K562 (cell line): Measurements from ENCODE around the gene CACNA1E. TPM values are rescaled to one million over a fixed set of nuclear protein-coding genes. Genes with fewer than 3 reads are reported as not detected.

ENCODE experiments used
- ADNP ChIP-seq: fragments of 200-800 bp; sonication (Bioruptor generic); IDR thresholded peaks from 2 replicates; pipeline ENCODE4 v1.6.1; 2016; ENCODE audit warnings: missing genetic modification characterization, missing compliant biosample characterization
- ARNT ChIP-seq, 2 experiments: fragments of 450-650 bp; IDR thresholded peaks; 2 replicates each; pipeline ENCODE4 v1.6.1; 2016; ENCODE audit warnings: mild to moderate bottlenecking in 1 of 2
- ESRRA ChIP-seq: fragments of 450-650 bp; IDR thresholded peaks from 2 replicates; pipeline ENCODE4 v1.6.1; 2014; ENCODE audit warnings: low read depth, mild to moderate bottlenecking, moderate library complexity, borderline replicate concordance
- GATAD2A ChIP-seq: fragments of 450-650 bp; IDR thresholded peaks from 2 replicates; pipeline ENCODE4 v1.6.1; 2017
- MAZ ChIP-seq, 2 experiments: fragments of 450-650 bp in 1 of 2; sonication (generic) in 1 of 2; formaldehyde crosslinking; IDR thresholded peaks in 1 of 2; conservative IDR thresholded peaks in 1 of 2; 2 replicates each; pipeline versions ENCODE4 v1.4.0 to v1.5.0; 2020; ENCODE audit warnings: mild to moderate bottlenecking in 1 of 2, missing genetic modification reagents in 1 of 2
- PHF21A ChIP-seq: fragments of 450-650 bp; IDR thresholded peaks from 2 replicates; pipeline ENCODE4 v1.6.1; 2017; ENCODE audit warnings: low read depth, borderline replicate concordance
- POLR3G ChIP-seq: IDR thresholded peaks from 2 replicates; pipeline ENCODE4 v1.6.1; 2011; ENCODE audit not compliant: insufficient read length, insufficient replicate concordance; ENCODE audit errors: extremely low read depth
- POU5F1 ChIP-seq: fragments of 150-350 bp; IDR thresholded peaks from 2 replicates; pipeline ENCODE4 v1.6.1; 2014; ENCODE audit warnings: borderline replicate concordance, low read length, low read depth, mild to moderate bottlenecking; ENCODE audit not compliant: partially characterized antibody
- PRMT5 ChIP-seq: sonication (generic); formaldehyde crosslinking; IDR thresholded peaks from 2 replicates; pipeline ENCODE4 v1.5.0; 2020; ENCODE audit warnings: missing genetic modification reagents
- SIX5 ChIP-seq, 2 experiments: IDR thresholded peaks; 2 replicates each; pipeline ENCODE4 v1.6.1; 2011; ENCODE audit warnings: low read length in 2 of 2, borderline replicate concordance in 1 of 2, low read depth in 1 of 2, mild to moderate bottlenecking in 1 of 2, moderate library complexity in 1 of 2; ENCODE audit not compliant: insufficient read depth in 1 of 2
- THAP7 ChIP-seq: fragments of 250-450 bp; sonication (Bioruptor Pico); IDR thresholded peaks from 2 replicates; pipeline ENCODE4 v1.5.0; 2021
- TRIM28 ChIP-seq: fragments of 450-650 bp; IDR thresholded peaks from 2 replicates; pipeline ENCODE4 v1.6.1; 2017
- ZNF175 ChIP-seq: fragments of 200-800 bp; sonication (Bioruptor generic); IDR thresholded peaks from 2 replicates; pipeline ENCODE4 v1.6.1; 2016; ENCODE audit warnings: low read depth, mild to moderate bottlenecking, missing genetic modification characterization, missing compliant biosample characterization
- ZNF263 ChIP-seq: sonication (generic); formaldehyde crosslinking; IDR thresholded peaks from 2 replicates; pipeline ENCODE4 v1.8.0; 2022; ENCODE audit warnings: mild to moderate bottlenecking, missing genetic modification reagents, borderline replicate concordance
- ZNF696 ChIP-seq: fragments of 250-450 bp; sonication (Bioruptor Pico); conservative IDR thresholded peaks from 2 replicates; pipeline ENCODE4 v1.4.0; 2020; ENCODE audit warnings: mild to moderate bottlenecking, moderate library complexity
- polyA plus RNA-seq, 8 experiments: library from polyadenylated mRNA; depleted of rRNA in 4 of 8; stranded (reverse) in 5 of 8; unstranded in 3 of 8; fragments of >200 nt; fragmentation: Nextera tagmentation in 2 of 8; fragmentation: Illumina TruSeq in 1 of 8; extraction: Ambion mirVana in 2 of 8; extraction: Trizol in 1 of 8; gene quantifications; 2 replicates each; pipeline versions ENCODE4 v1.2.1 to v1.2.3, GENCODE V29; 2011 to 2014; ENCODE audit warnings: inconsistent platforms in 1 of 8, missing spikeins in 1 of 8
- total RNA-seq, 7 experiments: library from RNA; depleted of rRNA in 6 of 7; stranded (reverse); fragments of >200 nt in 6 of 7; fragmentation: Illumina TruSeq in 2 of 7; extraction: Trizol in 2 of 7; gene quantifications; 2 replicates each; pipeline versions ENCODE4 v1.2.1 to v1.2.3, GENCODE V29; 2011 to 2021; ENCODE audit warnings: low replicate concordance in 1 of 7
- TF ChIP-seq, protein P1 (sequence below): fragments of 250-450 bp; sonication (Bioruptor Pico); IDR thresholded peaks from 2 replicates; pipeline ENCODE4 v1.4.0; 2020
- TF ChIP-seq, protein P2 (sequence below): fragments of 450-650 bp; formaldehyde crosslinking; conservative IDR thresholded peaks from 2 replicates; pipeline ENCODE4 v1.4.0; 2022; ENCODE audit warnings: mild to moderate bottlenecking, missing genetic modification characterization

CACNA1E gene
- total and polyA plus RNA-seq, 9 of the 15 experiments (the other 6 are each of a cell fraction or from before 2014, with no cell fraction given), result under 0.01 to 0.04 TPM; not detected in 7

GRCh38 chr1:181469829-181470228, 13.5 kb upstream of the CACNA1E start (continued):
- TF ChIP-seq, protein P1, sequence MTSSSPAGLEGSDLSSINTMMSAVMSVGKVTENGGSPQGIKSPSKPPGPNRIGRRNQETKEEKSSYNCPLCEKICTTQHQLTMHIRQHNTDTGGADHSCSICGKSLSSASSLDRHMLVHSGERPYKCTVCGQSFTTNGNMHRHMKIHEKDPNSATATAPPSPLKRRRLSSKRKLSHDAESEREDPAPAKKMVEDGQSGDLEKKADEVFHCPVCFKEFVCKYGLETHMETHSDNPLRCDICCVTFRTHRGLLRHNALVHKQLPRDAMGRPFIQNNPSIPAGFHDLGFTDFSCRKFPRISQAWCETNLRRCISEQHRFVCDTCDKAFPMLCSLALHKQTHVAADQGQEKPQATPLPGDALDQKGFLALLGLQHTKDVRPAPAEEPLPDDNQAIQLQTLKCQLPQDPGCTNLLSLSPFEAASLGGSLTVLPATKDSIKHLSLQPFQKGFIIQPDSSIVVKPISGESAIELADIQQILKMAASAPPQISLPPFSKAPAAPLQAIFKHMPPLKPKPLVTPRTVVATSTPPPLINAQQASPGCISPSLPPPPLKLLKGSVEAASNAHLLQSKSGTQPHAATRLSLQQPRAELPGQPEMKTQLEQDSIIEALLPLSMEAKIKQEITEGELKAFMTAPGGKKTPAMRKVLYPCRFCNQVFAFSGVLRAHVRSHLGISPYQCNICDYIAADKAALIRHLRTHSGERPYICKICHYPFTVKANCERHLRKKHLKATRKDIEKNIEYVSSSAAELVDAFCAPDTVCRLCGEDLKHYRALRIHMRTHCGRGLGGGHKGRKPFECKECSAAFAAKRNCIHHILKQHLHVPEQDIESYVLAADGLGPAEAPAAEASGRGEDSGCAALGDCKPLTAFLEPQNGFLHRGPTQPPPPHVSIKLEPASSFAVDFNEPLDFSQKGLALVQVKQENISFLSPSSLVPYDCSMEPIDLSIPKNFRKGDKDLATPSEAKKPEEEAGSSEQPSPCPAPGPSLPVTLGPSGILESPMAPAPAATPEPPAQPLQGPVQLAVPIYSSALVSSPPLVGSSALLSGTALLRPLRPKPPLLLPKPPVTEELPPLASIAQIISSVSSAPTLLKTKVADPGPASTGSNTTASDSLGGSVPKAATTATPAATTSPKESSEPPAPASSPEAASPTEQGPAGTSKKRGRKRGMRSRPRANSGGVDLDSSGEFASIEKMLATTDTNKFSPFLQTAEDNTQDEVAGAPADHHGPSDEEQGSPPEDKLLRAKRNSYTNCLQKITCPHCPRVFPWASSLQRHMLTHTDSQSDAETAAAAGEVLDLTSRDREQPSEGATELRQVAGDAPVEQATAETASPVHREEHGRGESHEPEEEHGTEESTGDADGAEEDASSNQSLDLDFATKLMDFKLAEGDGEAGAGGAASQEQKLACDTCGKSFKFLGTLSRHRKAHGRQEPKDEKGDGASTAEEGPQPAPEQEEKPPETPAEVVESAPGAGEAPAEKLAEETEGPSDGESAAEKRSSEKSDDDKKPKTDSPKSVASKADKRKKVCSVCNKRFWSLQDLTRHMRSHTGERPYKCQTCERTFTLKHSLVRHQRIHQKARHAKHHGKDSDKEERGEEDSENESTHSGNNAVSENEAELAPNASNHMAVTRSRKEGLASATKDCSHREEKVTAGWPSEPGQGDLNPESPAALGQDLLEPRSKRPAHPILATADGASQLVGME (CRISPR knock-in tag), result no peak
- TF ChIP-seq POU5F1, result no peak
- TF ChIP-seq ZNF263 (CRISPR knock-in tag), result peak; percentile 55; the same call in 1 of the 2 replicates
- TF ChIP-seq, protein P2, sequence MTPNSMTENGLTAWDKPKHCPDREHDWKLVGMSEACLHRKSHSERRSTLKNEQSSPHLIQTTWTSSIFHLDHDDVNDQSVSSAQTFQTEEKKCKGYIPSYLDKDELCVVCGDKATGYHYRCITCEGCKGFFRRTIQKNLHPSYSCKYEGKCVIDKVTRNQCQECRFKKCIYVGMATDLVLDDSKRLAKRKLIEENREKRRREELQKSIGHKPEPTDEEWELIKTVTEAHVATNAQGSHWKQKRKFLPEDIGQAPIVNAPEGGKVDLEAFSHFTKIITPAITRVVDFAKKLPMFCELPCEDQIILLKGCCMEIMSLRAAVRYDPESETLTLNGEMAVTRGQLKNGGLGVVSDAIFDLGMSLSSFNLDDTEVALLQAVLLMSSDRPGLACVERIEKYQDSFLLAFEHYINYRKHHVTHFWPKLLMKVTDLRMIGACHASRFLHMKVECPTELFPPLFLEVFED (CRISPR knock-in tag), result peak; percentile 68; the same call in 1 of the 2 replicates
- no peak for TF ChIP-seq SIX5 (IDR thresholded peaks at IDR 0.05; ENCODE audit: borderline replicate concordance in 1 of 2, insufficient read depth in 1 of 2, low read depth in 1 of 2, low read length in 2 of 2)
- no peak for TF ChIP-seq ESRRA
- TF ChIP-seq THAP7 (CRISPR knock-in tag), result no peak
- no peak for TF ChIP-seq POLR3G
- TF ChIP-seq ZNF696 (CRISPR knock-in tag), result no peak
- peak; percentile 43; the same call in 1 of the 2 replicates for TF ChIP-seq PHF21A
- TF ChIP-seq ARNT (IDR thresholded peaks at IDR 0.05), result 0 out of 4 replicates have a peak, but pooled peaks of 1 of the 2 experiments have one; percentile 42
- no peak for TF ChIP-seq PRMT5 (CRISPR knock-in tag)
- TF ChIP-seq ADNP, result no peak
- TF ChIP-seq TRIM28, result no peak
- peak; percentile 13 to 58; a peak in 1 of 4 replicates for TF ChIP-seq MAZ (CRISPR knock-in tag; conservative IDR thresholded peaks at IDR 0.05 in 1 of 2, IDR thresholded peaks at IDR 0.05 in 1 of 2)
- TF ChIP-seq GATAD2A, result no peak
- TF ChIP-seq ZNF175 (CRISPR knock-in tag), result no peak
